ENCODE measurements around the gene FNDC1. TPM values are rescaled to one million over a fixed set of nuclear protein-coding genes. Genes with fewer than 3 reads are reported as not detected.

FNDC1 gene
- total and polyA plus RNA-seq, 4 donors, result 0.06 to 8.6 (median 0.31) TPM

Other genes with a start within 250 kb of the FNDC1 start
- 10 to 100 TPM; 14.8 to 16.8 TPM for gene RSPH3, start 169.2 kb upstream of the FNDC1 start, total RNA-seq
- gene RSPH3, start 169.2 kb upstream of the FNDC1 start, polyA plus RNA-seq, result 1 to 10 TPM; 4.4 to 4.6 TPM
- 1 to 10 TPM; 7.9 to 8.9 TPM for gene TAGAP, start 124.4 kb upstream of the FNDC1 start, total RNA-seq
- gene TAGAP, start 124.4 kb upstream of the FNDC1 start, polyA plus RNA-seq, result 10 to 100 TPM in 1 of 2 donors, 1 to 10 TPM in 1; 1.7 to 11.2 TPM

Data from lung (tissue), 4 donors.